OCI-LY7 (cell line): Measurements from ENCODE around the gene IMMP2L. TPM values are rescaled to one million over a fixed set of nuclear protein-coding genes. Genes with fewer than 3 reads are reported as not detected.

Experiments
- BruUV-seq: library from RNA; stranded (reverse); fragments of 400-500 nt; replicated peaks from 2 replicates; lab custom pipeline; 2021; lab: Mats Ljungman, UMichigan
- CTCF ChIA-PET: fragments of 300-600 bp; sonication (Branson Sonifier 250); formaldehyde crosslinking; loops from one replicate; lab custom pipeline; 2022; ENCODE audit warnings: antibody characterized with exemption; ENCODE audit not compliant: unreplicated experiment; lab: Charles Lee
- POLR2A ChIA-PET: fragments of 300-600 bp; sonication (Branson Sonifier 250); formaldehyde crosslinking; loops from one replicate; lab custom pipeline; 2022; ENCODE audit warnings: antibody characterized with exemption; lab: Charles Lee
- DNase-seq: peaks from one replicate; pipeline ENCODE4 v3.0.0-alpha.2; 2015; ENCODE audit warnings: low spot score
- H2AFZ ChIP-seq: fragments of 200-600 bp; sonication (generic), shearing (Covaris generic); 2 replicates; pipeline ENCODE4 v1.6.1; 2014; ENCODE audit warnings: mild to moderate bottlenecking, antibody characterized with exemption, low read length, moderate library complexity
- H3K27ac ChIP-seq: fragments of 200-600 bp; sonication (generic); 2 replicates; pipeline ENCODE4 v1.5.1; 2014; ENCODE audit warnings: mixed run types, low read depth, mild to moderate bottlenecking, moderate library complexity, low read length, inconsistent platforms; ENCODE audit not compliant: poor library complexity, severe bottlenecking
- H3K36me3 ChIP-seq: fragments of 200-600 bp; sonication (generic); 2 replicates; pipeline ENCODE4 v1.6.1; 2014; ENCODE audit warnings: mild to moderate bottlenecking, antibody characterized with exemption, low read length, moderate library complexity, mixed read lengths; ENCODE audit not compliant: insufficient read depth
- H3K4me1 ChIP-seq: fragments of 200-600 bp; sonication (generic); 2 replicates; pipeline ENCODE4 v1.5.1; 2014; ENCODE audit warnings: mild to moderate bottlenecking, low read length; ENCODE audit not compliant: insufficient read depth, poor library complexity, severe bottlenecking
- H3K4me2 ChIP-seq: fragments of 200-600 bp; sonication (generic); 2 replicates; pipeline ENCODE4 v1.6.1; 2014; ENCODE audit warnings: mild to moderate bottlenecking, low read length
- H3K4me3 ChIP-seq: fragments of 200-600 bp; sonication (generic); 2 replicates; pipeline ENCODE4 v1.5.1; 2014; ENCODE audit warnings: mild to moderate bottlenecking, low read depth, low read length; ENCODE audit not compliant: poor library complexity, severe bottlenecking
- H3K79me2 ChIP-seq: fragments of 200-600 bp; sonication (generic); 2 replicates; pipeline ENCODE4 v1.6.1; 2016; ENCODE audit warnings: low read depth, mild to moderate bottlenecking, low read length, moderate library complexity, mixed read lengths; ENCODE audit not compliant: insufficient read depth
- H3K9me2 ChIP-seq: fragments of 200-600 bp; sonication (generic); 2 replicates; pipeline ENCODE4 v1.6.1; 2016; ENCODE audit warnings: mild to moderate bottlenecking, low read length, mixed read lengths; ENCODE audit not compliant: insufficient read depth
- H3K9me3 ChIP-seq: fragments of 200-600 bp; sonication (generic); 2 replicates; pipeline ENCODE4 v1.6.1; 2014; ENCODE audit warnings: mild to moderate bottlenecking, mixed run types, low read length, mixed read lengths
- H4K20me1 ChIP-seq: fragments of 200-600 bp; sonication (generic); 2 replicates; pipeline ENCODE4 v1.6.1; 2014; ENCODE audit warnings: mild to moderate bottlenecking, antibody characterized with exemption, low read length, moderate library complexity, mixed read lengths; ENCODE audit not compliant: insufficient read depth
- EZH2phosphoT487 ChIP-seq: fragments of 200-600 bp; sonication (generic); IDR thresholded peaks from 2 replicates; pipeline ENCODE4 v1.6.1; 2018; ENCODE audit warnings: low read depth, borderline replicate concordance, mild to moderate bottlenecking, mixed run types, antibody characterized with exemption, low read length, moderate library complexity, mixed read lengths
- intact Hi-C: fragments of 100-400 bp; cut with micrococcal nuclease; formaldehyde crosslinking; loops from one replicate; pipeline ENCODE4 v1.10.0; 2022; ENCODE audit not compliant: unreplicated experiment
- total RNA-seq, 2 experiments: library from RNA; depleted of rRNA in 1 of 2; stranded (reverse); fragments of >200 nt in 1 of 2; shearing (Covaris generic) in 1 of 2; gene quantifications; 2 replicates each; pipeline ENCODE4 v1.2.3, GENCODE V29; 2014 to 2022
- TF ChIP-seq, protein P1 (sequence below): fragments of 200-600 bp; sonication (generic); conservative IDR thresholded peaks from 2 replicates; pipeline ENCODE4 v1.5.1; 2014; ENCODE audit warnings: mild to moderate bottlenecking, antibody characterized with exemption, low read length, moderate library complexity, mixed read lengths

IMMP2L gene
- total RNA-seq, 2 experiments from 2014 or later: 8.0 to 25.4 TPM

DNA sequence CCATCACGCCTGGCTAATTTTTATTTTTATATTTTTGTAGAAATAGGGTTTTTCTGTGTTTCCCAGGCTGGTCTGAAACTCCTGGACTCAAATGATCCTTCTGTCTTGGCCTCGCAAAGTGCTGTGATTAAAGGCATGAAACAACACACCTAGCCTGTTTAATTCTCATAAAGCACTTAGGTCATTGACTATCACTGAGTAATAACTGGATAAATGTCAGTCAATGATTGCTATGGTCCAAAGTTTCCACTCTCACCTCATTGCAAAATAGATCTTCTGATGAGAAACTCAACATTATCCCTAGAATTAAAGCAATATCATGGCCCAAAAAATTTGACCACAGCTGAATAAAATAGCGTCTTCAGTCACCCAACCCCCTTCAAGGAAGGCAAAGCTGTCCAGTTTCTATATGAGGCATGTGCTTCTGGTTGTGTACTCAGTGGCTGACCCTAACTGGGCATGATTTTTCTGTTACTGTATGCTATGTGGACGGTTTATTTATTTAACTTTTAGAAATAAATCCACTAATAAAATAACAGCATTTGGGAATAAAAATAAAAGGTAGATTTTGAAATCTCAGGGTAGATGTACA is 557.9 kb downstream of the IMMP2L start:
- POLR2A ChIA-PET: no interaction called here
- no peak for TF ChIP-seq EZH2phosphoT487
- TF ChIP-seq, protein P1, sequence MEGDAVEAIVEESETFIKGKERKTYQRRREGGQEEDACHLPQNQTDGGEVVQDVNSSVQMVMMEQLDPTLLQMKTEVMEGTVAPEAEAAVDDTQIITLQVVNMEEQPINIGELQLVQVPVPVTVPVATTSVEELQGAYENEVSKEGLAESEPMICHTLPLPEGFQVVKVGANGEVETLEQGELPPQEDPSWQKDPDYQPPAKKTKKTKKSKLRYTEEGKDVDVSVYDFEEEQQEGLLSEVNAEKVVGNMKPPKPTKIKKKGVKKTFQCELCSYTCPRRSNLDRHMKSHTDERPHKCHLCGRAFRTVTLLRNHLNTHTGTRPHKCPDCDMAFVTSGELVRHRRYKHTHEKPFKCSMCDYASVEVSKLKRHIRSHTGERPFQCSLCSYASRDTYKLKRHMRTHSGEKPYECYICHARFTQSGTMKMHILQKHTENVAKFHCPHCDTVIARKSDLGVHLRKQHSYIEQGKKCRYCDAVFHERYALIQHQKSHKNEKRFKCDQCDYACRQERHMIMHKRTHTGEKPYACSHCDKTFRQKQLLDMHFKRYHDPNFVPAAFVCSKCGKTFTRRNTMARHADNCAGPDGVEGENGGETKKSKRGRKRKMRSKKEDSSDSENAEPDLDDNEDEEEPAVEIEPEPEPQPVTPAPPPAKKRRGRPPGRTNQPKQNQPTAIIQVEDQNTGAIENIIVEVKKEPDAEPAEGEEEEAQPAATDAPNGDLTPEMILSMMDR: no peak
- no TSS peak for BruUV-seq
- no peaks in the 10 kb centered on the region for H4K20me1 ChIP-seq
- no peak overlapping the region for H3K4me3 ChIP-seq
- H2AFZ ChIP-seq: no peak overlapping the region
- H3K4me1 ChIP-seq: no peaks in the 10 kb centered on the region
- no peaks in the 10 kb centered on the region for H3K79me2 ChIP-seq
- H3K36me3 ChIP-seq: no peaks in the 10 kb centered on the region
- H3K27ac ChIP-seq: no peak overlapping the region
- H3K9me2 ChIP-seq: no peaks in the 10 kb centered on the region
- H3K4me2 ChIP-seq: no peak overlapping the region
- intact Hi-C loops: no loop called here
- CTCF ChIA-PET: no interaction called here
- no peaks in the 10 kb centered on the region for H3K9me3 ChIP-seq
- no peak for DNase-seq

- DNase-seq: no peak
- CTCF ChIA-PET: no interaction called here
- intact Hi-C loops: no loop called here
- Histone ChIP-seq H3K9me2 (no peaks in the 10 kb centered on the region), H3K4me3 (no peak overlapping the region), H3K4me2 (no peak overlapping the region), H3K36me3 (no peaks in the 10 kb centered on the region), H3K4me1 (no peaks in the 10 kb centered on the region), H4K20me1 (no peaks in the 10 kb centered on the region), H2AFZ (no peak overlapping the region), H3K9me3 (no peaks in the 10 kb centered on the region), H3K27ac (no peak overlapping the region), H3K79me2 (no peaks in the 10 kb centered on the region)
- BruUV-seq: no TSS peak
- POLR2A ChIA-PET: no interaction called here
- TF ChIP-seq, protein P1: no peak
- TF ChIP-seq EZH2phosphoT487: no peak
Observed at GRCh38 chr7:111003883-111004282, 558.4 kb downstream of the IMMP2L start.
